GM19238 (cell line): Measurements from ENCODE around the gene GALR1.
"Not testable (repeated sequence)": the region's sequence is repeated elsewhere in the genome, so short reads cannot be mapped to it uniquely, and the experiment has no call there.

Source experiments
- DNase-seq: peaks from one replicate; pipeline ENCODE4 v3.0.0; 2011; ENCODE audit warnings: low spot score; ENCODE audit not compliant: insufficient read length

Gene GALR1

GRCh38 chr18:77250501-77250925, 865 bp downstream of the GALR1 start:
- DNase-seq: no peak

GRCh38 chr18:77250926-77251729, 1.5 kb downstream of the GALR1 start:
- DNase-seq: no peak

DNA sequence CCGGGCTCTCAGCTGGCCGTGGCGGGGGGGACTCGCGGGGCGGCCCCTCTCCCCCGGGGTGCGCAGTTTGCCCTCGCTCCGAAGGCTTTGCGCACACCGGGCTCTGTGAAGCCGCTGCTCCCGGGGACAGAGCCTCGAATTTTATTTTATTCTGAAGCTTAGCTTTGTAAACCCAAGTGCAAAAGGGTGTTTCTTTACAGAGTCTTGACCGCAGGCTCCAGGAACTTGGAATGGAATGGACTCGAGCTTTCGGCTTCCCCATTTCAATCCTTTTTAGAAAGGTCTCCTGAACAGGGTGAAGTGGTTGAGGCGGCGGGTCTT, 2.0 kb downstream of the GALR1 start:
- DNase-seq: no peak

GRCh38 chr18:77254711-77255405, 5.2 kb downstream of the GALR1 start:
- DNase-seq: no peak

DNA sequence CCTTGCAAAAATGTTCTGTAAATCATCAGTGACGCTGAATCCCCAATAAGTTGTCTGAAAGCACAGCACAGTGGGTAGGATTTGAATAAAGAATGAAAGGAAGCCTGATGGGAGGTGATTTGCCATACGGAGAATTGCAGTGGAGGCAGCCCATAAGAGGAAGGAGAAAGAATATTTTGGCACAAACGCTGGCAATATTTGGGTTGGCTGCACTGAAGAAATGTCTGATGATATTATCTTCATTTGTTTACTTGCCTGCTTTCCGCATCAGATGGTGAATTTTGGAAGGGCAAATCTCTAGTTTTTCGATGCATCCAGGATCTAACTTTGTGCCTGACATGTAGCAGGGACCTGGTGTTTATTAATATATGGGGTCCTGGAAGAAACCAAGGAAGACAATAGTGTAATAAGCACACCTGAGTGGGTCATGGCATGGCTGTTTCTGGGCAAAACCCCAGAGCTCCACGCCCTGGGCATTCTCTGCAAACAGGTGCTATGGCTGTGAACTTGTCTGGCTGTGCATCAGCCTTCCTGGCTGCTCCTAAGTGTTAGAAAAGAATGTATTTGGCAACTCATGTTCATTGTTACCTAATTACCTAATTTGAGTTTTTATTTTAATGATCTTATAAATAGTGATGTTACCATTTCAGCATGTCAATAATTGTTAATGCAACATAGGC, 5.9 kb downstream of the GALR1 start:
- DNase-seq: no peak

GRCh38 chr18:77262643-77263465, 13.2 kb downstream of the GALR1 start:
- DNase-seq: no peak

DNA sequence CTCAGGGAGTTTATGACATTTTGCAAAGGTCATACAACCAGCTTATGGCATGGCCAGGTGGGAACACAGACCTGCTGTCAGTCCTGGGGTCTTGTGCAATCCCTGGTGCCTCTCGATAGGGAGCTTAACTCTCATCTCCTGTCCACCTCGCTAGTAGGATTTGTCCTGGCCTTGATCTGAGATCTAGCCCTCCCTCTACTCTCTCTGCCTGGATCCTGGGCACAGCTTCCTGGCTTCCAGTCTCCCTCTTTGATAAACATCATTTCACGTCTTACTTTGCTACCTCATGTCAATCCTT, 13.8 kb downstream of the GALR1 start:
- no peak for DNase-seq

GRCh38 chr18:77267969-77268368, 18.3 kb downstream of the GALR1 start:
- no peak for DNase-seq

DNA sequence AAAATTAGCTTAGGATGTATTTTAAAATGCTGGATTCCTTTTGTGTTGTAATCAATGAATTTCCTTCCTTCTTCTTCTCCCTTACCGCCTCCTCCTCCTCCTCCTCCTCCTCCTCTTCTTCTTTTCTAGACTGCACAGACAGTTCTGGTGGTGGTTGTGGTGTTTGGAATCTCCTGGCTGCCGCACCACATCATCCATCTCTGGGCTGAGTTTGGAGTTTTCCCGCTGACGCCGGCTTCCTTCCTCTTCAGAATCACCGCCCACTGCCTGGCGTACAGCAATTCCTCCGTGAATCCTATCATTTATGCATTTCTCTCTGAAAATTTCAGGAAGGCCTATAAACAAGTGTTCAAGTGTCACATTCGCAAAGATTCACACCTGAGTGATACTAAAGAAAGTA, 18.8 kb downstream of the GALR1 start:
- no peak for DNase-seq

DNA sequence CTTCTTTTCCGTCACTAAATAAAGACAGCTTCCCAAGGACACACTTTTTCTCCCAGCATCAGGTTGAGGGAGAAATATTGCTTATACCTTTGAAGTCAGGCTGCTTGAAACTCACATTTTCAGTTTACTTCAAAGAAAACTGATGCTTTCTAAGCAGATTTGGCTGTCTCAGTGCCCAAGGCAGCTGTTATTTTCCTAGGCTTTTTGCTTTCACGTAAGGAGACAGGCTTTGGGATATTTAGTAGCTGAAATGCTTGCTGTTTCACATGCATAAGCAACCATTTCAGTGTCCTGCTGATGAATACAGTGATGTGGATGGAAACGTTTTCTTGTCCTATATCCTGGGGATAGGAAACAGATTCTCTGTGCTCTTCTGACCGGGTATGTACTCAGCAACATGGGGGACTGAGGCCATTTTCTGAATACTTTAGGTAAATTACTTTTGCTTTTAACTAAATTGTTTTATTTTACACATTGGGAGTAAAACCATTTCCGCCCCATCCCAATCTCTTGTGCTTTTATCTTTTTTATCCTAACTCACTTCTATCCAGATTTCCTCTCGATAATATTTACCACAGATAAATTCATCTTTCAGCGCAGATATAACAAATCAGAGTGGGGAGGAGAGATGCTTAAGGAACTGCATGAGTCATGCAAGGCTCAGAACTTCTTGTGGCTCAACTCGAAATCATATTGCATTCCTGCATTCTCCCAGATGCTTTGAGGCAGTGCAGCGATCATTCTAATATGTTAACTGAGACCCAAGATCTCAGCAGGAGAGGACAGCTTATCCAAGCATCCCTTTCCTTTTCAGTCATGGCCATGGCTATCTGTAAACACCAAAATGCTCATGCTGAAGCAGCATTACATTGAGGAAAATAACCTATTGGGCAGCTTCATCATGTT, 22.2 kb downstream of the GALR1 start:
- no peak for DNase-seq

DNA sequence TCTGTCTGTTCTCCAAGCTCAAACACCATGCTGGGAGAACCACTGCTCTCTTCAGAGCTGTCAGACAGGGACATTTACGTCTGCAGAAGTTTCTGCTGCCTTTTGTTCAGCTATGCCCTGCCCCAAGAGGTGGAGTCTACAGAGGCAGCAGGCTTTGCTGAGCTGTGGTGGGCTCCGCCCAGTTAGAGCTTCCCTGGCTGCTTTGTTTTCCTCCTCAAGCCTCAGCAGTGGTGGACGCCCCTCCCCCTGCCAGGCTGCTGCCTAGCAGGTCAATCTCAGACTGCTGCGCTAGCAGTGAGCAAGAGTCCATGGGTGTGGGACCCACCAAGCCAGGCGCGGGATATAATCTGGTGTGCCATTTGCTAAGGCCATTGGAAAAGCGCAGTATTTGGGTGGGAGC, 41.2 kb downstream of the GALR1 start:
- DNase-seq: not testable (repeated sequence)

GRCh38 chr18:77298172-77298571, 48.5 kb downstream of the GALR1 start:
- no peak for DNase-seq

DNA sequence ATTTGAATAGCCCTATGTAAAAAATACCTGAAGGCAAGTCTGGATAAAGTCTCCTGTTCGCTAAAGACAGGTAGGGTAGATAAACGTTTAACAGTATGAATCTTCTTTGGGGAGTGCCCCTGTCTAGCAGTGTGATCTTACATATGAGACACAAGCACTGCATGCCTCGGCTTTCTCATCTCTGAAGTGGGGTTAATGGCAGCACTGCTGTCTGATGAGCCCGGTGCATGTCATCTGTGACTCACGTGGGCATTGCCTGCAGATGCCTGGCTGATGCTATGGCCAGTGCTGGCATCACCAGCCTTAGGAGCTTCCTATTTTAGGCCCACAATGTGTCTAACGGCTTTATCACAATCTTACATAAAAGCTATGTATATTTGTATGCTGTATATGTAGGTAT, 50.1 kb downstream of the GALR1 start:
- no peak for DNase-seq

- DNase-seq: no peak
These were observed 50.9 kb downstream of the GALR1 start for GRCh38 chr18:77300579-77300978.

DNA sequence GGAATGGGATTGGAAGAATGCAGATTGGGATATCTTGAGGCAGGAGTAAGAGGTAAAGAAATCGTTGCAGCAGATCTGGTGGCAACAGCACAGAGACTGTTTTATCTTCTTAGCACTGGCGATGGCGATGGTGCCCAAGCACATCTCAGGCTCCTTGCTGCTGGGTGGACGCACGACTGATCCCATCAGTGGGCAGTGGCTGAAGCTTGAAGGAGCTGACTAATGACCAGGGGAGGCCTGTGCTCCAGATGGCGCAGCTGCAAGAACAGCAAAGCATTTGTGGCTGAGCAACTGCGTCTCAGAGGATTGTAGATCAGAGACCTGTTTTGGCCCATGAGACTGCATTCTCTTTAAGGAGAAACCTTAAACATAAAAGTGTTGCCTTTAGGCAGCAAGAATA, 54.6 kb downstream of the GALR1 start:
- no peak for DNase-seq

GRCh38 chr18:77305676-77306075, 56.0 kb downstream of the GALR1 start:
- no peak for DNase-seq

DNA sequence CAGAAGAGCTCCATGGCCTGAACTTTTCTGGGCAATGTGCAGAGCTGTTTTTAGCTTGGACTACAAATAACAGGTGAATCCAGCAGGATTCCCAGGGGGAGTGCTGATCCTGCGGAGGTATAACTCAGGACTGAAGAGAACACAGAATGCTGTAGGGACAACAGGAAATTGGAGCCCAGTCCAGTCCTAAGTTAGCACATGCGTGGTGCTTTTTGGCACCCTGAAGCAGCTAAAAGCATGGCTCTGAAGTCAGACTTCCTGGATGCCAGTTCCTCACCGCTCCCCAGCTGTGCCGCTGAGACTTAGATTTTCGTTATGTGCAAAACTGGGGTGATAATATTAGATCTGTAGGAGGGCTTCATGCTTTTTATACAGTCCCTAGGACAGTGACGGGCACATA, 58.6 kb downstream of the GALR1 start:
- DNase-seq: no peak

DNA sequence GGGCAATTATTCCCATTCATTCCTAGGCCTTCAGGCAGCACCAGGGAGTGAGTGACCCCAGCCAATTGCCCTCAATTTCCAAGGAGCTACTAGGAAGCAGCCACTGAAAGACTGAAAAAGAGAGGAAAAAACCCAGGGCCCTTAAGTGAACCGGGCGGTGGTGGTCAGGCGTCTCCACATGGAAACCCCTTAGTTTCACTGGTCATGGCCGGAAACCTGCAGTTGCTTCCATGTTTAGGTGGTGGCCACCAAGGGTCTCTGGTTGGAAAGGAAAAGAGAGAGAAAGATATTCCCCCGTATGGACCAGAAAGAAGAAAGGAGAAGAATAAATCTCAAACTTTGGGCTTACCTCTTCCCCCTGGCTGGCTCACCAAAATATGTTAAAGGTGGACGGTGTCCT, 64.9 kb downstream of the GALR1 start:
- no peak for DNase-seq

DNA sequence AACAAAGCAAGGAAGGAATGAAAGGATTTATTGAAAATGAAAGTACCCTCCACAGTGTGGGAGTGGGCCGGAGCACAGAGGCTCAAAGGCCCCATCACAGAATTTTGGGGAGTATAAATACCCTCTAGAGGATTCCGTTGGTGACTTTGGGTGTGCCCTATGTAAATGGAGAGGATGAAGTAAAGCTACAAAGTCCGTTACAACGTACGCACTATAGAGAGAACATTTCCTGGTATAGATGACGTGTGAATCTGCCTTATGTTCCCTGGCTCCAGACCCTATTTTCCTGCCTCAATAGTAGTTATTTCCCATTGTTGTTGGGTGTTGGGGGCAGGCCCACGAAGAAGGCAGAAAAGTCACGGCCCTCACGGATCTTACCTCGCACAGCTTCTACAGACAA, 65.3 kb downstream of the GALR1 start:
- no peak for DNase-seq

- no peak for DNase-seq
These were observed 66.4 kb downstream of the GALR1 start for GRCh38 chr18:77316008-77316407.

GRCh38 chr18:77316641-77317040, 67.0 kb downstream of the GALR1 start:
- no peak for DNase-seq
